Activated gamma-delta T cell treated with Interleukin-2 at 50 U/mL for 16 hours (primary cell): Measurements from ENCODE around the gene OPN1SW.
A peak's percentile ranks its signal among the peaks of the same experiment; 100 is the strongest.

ENCODE experiments used
- DNase-seq: peaks from one replicate; pipeline ENCODE4 v3.0.0-alpha.2; 2020

OPN1SW gene

DNA sequence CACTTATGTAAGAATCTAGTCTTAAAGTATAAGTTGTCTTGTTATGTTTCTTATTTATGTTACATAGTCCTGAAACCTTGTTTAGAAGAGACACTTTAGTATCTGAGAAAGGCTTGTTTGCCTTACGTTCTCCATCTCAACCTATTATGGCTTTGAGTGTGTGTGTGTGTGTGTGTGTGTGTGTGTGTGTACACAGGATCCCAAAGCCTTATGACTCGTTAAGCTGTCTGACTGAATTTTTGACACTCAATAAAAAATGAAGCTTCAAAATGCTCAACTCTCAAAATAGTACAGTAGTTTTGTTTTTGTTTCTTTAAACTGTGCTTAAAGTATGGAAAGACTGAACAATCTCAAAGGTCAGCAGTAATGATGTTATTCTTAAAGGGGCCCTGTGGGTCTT lies 18.4 kb downstream of the OPN1SW start:
- DNase-seq: no peak

GRCh38 chr7:128755819-128756476 lies 19.6 kb downstream of the OPN1SW start:
- DNase-seq: no peak

DNA sequence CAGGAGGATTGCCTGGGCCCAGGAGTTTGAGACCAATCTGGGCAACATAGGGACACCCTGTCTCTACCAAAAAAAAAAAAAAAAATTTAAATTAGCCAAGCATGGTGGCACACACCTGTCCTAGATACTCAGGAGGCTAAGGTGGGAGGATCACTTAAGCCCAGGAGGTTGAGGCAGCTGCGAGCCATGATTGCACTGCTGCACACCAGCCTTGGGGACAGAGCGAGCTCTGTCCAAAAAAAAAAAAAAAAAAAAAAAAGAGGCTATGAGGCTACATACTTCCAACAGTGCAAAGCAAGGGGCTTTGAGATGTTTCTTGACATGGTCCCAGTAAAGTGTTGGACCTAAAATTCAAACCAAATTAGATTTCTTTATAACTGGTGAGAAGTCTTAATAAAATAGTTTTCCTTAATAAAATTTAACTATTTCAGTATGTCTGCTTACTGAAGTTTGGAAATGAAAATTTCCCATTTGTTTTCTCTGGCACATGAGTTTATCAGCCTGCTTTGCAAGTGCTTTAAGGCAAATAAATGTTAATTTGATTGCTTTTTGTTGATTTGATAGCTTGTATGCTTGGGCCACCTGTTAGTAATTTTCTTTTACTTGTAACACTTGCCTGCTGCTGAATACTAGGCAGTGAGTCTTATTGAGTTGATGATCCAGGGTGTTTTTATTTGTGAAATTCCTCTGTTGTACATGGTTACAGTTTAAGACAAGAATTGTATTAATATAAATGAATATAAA lies 20.3 kb downstream of the OPN1SW start:
- DNase-seq: no peak

DNA sequence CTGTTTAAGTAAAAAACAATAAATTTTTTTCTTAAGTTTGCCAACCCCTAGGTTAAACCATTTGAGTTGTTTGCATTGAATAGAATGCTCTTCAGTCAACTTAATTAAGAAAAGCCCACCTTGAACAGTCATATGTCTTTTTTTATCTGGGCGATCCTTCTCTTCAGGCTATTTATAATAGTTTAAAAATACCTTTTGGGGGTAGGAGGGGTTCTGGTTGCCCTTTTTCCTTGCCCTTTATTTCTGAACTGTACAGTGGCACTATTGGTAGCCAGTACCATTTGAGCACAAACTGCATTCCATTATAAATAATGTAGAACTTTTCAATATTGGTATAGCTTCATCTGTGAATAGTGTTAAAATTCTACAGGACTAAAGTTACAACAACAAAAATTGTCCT lies 23.3 kb downstream of the OPN1SW start:
- DNase-seq: no peak

- DNase-seq: no peak
Measured at GRCh38 chr7:128747327-128748079, 28.1 kb downstream of the OPN1SW start.

GRCh38 chr7:128745706-128746105 lies 29.9 kb downstream of the OPN1SW start:
- DNase-seq: no peak

DNA sequence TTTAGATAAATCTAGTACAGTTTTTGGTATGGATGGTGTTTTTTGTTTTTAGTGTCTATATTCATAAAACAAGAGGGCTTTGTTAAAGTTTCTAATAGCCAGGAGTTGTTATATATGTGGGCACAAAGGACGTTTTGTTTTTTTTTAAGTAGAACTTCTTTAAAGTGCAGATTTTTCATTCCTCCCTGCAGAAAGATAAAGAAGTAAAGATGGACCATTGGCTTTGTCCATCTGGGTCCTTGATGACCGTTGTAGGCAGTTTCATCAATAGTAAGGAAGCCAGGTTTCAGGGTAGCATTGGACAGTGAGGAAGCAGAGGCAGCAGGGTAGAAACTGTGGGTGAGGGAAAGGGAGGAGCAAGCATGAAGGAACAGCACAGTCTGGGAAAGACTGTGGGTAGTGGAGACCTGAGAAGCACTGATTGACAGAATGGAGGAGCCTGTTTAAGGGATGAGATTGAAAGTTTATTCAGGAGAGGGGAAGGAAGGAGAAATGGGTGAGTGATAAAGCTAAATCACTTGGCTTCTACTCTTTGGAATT lies 31.2 kb downstream of the OPN1SW start:
- no peak for DNase-seq

DNA sequence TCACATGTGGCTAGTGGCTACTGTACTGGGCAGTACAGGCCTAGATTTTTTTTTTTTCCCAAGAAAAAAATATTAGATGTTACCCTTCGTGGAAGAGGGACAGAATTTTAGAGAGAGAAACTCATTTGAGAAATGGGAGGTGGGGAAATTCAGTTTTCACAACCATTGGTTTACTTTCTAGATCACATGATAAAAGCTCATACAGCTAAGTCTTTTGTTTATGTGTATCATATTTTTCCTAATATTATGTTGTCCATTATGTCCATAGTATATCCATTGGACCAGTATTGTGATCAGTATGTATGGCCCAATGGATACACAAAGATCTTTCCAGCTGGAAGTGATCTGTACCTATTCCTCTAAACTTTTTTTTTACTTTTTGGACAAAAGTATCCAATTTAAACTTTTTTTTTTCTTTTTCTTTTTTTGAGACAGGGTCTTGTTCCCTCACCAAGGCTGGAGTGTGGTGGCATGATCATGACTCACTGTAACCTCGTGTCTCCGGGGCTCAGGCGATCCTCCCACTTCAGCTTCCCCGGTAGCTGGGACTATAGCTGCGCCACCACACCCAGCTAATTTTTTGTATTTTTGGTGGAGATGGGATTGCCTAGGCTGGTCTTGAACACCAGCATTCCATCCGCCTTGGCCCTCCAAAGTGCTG lies 32.4 kb downstream of the OPN1SW start:
- no peak for DNase-seq

GRCh38 chr7:128742206-128742605 lies 33.4 kb downstream of the OPN1SW start:
- no peak for DNase-seq

DNA sequence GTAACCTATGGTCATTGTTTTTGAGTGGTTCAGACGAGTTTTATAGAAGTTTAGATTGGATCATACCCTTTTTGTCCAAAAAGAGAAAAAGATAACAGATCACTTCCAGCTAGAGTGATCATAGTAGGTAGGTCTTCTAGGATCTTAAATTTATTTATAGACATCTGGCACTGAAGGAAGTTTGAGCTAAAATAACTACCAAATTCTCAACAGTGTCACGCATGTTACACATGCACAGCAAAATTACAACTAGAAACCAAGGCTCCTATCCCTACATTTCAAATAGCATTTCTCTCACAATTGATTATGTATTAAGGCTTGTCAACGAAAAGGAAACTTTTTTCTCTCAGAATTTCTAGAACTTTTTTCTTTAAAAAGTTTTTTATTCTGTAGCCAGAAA lies 34.1 kb downstream of the OPN1SW start:
- DNase-seq: no peak

DNA sequence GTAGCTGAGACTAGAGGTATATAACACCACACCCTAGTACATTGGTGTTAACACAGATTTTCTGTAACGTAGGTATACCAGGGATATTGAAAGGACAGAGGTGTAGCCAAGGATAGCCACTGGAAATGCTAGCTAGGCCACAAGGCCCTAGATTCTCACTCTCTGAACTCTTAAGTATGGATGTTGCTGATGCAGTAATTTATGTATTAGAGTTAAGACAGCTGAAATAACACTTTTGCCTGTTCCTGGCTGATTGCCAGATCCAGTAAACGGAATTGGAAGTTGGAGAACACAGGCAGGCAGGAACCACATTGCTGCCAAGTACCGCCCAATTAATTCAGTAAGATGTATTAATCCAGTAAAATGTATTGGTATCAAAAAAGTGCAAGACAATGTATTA lies 34.6 kb downstream of the OPN1SW start:
- no peak for DNase-seq

DNA sequence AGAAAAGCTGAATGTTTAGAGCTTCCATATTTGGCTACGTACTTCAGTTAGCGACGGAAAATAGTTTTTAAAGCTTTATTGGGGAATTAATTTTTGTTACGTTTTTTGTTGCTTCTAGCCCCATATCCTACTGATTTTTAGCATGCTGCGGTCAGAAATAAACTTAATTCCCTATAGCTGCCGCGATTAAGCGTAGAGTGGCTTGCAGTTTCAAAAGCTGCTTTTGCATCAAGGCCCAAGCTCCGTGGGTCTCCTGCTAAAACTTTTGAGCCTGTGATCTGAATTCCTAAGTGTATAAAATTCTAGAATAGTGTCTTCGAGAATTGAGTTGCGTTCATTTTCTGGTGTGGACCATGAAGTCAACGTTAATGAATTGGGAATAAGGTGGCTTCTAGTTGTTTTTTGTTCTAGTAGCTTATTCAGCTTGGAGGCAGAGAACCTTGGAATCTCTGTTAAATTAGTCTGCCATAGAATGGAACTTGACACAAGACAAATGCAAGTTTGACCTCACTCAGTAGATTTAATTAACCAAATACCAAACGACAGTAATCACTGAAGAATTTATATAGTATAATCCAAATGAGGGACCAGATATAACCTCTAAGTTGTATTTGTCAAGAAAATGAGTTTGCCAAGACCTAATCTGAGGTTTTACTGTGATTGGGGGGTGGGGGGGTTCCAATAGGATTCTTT lies 35.5 kb downstream of the OPN1SW start:
- DNase-seq: no peak

- DNase-seq: peak; percentile 93
Measured at GRCh38 chr7:128739048-128739962, 36.3 kb downstream of the OPN1SW start, which contains the start of gene CALU. Gene CALU (plus strand): TSS chr7:128739359. CDS start chr7:128748584, 9,225 bp downstream.

DNA sequence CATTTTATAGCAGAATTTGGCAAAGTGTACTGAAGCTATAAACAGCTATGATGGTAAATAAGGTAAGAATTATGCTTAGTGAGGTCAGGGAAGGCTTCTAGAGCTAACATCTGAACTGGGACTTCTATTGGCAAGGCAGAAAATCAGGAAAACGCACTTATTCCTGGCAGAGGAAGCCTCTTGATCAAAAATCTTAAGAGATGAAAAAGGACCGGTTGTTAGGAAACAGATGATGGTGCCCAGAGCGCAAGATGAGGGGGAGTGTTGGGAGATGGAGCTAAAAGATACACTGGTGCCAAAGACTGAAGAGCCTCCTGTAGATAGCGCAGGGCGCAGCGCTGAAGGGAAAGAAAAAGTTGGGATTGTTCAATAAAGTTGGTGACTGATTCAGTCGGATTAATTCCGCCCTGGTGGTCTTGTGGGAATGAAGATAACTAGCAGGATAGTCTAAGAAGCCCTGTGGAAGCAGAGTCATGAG lies 37.0 kb downstream of the OPN1SW start:
- no peak for DNase-seq

- DNase-seq: no peak
Measured at GRCh38 chr7:128737867-128738385, 37.7 kb downstream of the OPN1SW start.

DNA sequence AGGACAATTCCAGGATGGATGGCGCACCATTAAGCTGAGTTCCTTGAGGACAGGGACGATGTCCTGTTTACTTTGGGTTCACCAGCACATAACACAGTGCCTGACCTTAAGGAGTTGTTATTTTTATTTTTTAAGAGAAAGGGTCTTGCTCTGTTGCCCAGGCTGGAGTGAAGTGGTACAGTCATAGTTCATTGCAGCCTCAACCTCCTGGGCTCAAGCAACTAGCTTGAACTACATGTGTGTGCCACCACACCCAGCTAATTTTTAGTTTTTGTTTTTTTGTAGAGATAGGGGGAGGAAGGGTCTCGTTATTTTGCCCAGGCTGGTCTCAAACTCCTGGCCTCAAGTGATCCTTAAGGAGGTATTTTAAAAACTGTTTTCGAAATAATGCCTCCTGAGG lies 38.2 kb downstream of the OPN1SW start:
- no peak for DNase-seq

- no peak for DNase-seq
Measured at GRCh38 chr7:128735436-128735835, 40.2 kb downstream of the OPN1SW start.

GRCh38 chr7:128734890-128735289 lies 40.7 kb downstream of the OPN1SW start:
- DNase-seq: no peak

- no peak for DNase-seq
Measured at GRCh38 chr7:128733278-128733645, 42.3 kb downstream of the OPN1SW start.

DNA sequence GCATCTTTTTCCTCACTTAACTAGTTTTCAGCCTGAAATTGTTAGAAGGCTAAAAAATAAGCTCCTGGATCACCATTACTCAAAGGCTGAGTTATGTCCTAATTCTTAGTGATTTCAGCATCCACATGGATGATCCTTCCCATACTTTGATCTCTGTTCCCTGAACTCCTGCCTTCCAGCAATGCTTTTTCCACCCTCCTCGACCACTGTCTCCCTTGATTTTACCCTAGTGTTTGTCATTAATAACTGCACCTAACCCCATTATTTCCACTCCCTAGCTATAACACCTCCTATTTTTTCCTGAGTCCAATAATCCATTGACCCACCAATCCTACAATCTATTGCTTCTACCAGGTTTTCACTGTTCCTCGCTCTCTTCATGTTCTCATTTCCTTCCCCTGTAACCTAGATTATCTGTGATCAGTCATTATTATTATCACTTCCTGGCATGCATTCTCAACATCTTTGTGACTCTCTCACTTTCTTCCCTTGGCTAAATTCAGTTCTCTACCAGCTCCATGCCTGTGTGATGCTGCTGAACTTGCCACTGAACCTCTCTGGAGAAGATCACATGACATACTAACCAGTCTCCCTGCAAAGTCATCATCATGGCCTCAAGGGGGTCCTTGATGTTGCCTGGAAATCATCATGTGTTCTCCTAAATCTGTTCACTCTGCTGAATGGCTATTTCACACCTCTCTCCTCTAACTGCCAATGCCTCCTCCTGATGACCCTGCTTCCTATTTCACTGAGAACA lies 42.9 kb downstream of the OPN1SW start:
- no peak for DNase-seq
